NCI-H510A (cell line): ENCODE measurements around the gene SLC38A7.

Experiments
- DNase-seq: peaks from one replicate; lab custom pipeline; 2025; lab: John Stamatoyannopoulos, UW

SLC38A7 gene

DNA sequence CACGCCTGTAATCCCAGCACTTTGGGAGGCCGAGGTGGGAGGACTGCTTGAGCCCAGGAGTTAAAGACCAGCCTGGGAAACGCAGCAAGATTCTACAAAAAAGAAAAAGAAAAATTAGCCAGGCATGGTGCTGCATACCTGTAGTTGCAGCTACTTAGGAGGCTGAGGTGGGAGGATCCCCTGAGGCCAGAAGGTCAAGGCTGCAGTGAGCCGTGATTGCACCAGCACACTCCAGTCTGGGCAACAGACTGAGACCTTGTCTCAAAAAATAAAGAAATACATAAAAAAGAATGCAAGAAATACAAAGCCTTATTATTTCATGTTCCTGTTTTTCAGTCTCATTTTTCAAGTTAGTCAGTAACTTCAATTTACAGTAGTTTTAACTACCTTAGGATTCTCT is 49.1 kb downstream of the SLC38A7 start:
- DNase-seq: no peak

- DNase-seq: no peak
Measured at GRCh38 chr16:58634265-58634802, 50.2 kb downstream of the SLC38A7 start.

DNA sequence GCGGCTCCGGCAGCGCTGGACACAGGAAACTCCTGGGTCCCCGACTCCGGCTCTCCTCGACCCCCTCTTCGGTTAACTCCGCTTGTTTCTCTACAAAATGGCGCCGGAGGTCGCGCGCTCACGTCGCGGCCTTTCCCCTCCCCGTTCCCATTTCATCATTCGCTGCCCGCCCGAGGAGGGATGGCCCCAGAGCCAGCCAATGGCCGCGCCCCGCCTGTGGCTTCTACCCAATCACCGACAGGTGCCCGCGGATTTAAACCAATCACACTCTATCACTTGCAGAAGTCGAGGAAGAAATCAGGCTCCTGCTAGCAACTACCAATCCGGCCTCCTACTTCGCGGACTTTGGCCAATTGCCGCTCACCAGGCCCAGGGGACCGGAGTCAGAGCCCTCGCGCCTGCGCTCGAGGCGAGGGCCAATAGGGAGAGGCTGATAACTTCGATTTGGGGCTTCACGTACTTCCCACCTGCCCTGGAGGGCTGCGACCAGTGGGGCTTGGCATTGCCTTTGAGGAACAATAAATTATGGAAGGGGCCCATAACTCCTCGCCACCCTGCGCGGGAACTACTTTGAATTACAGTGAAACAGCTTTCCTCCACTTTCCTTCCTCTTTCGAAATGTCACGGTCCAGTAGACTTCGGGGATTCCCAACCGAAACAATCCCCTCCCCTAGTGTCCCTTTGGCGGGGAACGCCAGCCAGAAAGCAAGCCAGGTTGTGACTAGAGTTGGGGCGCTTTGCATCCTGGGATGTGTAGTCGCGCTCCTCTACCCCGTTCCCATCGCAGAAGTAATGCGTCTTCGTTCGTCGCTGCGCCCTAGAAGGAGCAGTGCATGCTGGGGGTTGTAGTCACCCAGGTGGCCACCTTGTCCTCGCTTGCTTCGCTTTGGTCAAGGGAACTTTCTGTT is 54.6 kb downstream of the SLC38A7 start, which contains the start of gene CNOT1:
Gene CNOT1 (minus strand): TSS at position 94 of the 908 bp plus-strand sequence. CDS start 30,489 bp downstream, outside the sequence.
- peak; percentile 89 for DNase-seq

GRCh38 chr16:58628845-58629732 is 55.5 kb downstream of the SLC38A7 start:
- DNase-seq: no peak

DNA sequence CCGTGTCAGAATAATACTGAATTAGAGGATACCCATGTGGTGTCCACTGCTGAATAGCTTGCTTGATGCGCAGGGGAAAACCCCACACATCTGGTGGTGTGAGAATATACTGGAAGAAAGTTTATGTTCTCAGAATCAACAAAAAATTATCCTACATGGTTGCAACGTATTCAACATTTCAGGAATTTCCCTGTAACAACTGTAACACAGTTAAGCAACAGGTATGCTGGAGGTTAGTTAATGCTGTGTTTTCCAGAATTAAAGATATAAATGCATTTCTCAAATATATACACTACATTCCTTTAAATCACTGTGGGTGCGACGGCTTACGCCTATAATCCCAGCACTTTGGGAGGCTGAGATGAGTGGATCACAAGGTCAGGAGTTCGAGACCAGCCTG is 60.4 kb downstream of the SLC38A7 start:
- no peak for DNase-seq

- DNase-seq: no peak
Measured at GRCh38 chr16:58620396-58620795, 64.2 kb downstream of the SLC38A7 start.

DNA sequence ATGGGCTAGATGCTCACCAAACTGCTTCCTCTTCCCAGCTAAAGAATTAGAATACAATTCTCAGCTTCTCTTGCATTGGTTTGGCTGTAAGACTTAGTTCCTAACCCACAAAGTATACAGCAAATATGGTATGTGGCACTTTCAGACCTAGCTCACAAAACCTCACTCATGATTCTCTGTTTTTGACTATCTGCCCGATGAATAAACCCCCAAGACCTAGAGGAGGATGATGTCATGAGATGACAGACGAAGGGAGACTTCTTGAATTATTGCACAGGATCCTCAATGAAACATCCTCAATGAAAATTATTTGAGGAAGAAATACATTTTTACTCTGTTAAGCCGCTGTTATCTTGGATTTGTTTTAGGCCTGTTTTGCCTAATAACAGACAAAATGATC is 69.3 kb downstream of the SLC38A7 start:
- no peak for DNase-seq
